Stimulated activated CD8-positive, alpha-beta memory T cell treated with anti-CD3 and anti-CD28 coated beads, Interleukin-4, amount 100 ng/mL, for 24 hours (primary cell): ENCODE results near the gene UPK1A.
"Not testable (repeated sequence)": the region's sequence is repeated elsewhere in the genome, so short reads cannot be mapped to it uniquely, and the experiment has no call there.

Experiments used
- DNase-seq: peaks from one replicate; pipeline ENCODE4 v3.0.0-alpha.2; 2020; ENCODE audit warnings: low read depth

UPK1A gene

DNA sequence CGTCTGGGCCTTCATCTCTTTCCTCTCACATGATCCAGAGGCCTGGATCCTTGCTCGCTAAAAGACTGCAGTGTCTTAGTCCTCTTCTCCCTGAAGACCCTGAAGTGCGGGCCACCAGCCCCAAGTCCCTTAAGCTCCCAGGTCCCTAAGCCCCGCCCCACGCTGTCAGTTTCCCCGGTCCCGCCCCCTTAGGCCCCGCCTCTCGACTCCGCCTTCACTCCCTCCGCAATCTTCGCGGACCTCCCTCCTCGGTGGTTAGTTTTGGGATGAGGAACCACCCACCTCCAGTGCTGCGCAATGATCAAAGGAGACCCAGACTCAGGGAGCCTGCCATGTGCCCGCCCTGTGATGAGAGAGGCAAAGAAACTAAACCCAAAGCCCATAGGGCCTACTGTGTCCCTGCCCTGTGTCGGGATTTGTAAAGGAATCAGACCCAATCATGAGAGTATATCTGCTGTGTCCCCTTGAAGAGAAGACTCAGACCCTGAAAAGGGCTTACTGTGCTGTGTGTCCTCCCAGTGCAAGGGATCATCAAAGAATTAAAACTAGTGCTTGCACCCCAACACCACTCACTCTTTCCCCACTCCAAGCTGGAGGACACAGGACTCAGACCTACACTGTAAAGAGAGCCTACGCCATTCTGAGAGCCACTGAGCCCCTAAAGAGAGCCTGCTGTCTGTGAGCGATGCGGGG lies 21.2 kb upstream of the UPK1A start:
- DNase-seq = peak; percentile 72

GRCh38 chr19:35645680-35646511 lies 20.4 kb upstream of the UPK1A start:
- no peak for DNase-seq

GRCh38 chr19:35648017-35648961 lies 18.0 kb upstream of the UPK1A start, which contains the start of gene COX6B1:
Gene COX6B1, plus strand, starts transcription at chr19:35648323. Its CDS starts 2,921 bp downstream, at chr19:35651244.
- peak; percentile 86 for DNase-seq

GRCh38 chr19:35650581-35650980 lies 15.7 kb upstream of the UPK1A start:
- DNase-seq = no peak

DNA sequence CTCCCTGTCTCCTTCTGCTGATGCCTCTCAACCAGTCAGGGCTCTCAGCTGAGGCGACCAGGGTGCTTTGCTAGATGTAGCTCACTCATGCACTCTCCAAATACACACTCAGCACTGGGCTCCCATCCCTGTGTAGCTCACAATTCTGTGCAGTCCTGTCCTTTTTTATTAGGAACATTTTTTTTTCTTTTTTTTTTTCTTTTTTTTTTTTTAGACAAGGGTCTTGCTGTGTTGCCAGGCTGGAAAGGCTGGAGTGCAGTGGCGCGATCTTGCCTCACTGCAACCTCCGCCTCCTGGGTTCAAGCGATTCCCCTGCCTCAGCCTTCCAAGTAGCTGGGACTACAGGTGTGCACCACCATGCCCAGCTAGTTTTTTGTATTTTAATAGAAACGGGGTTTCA lies 11.5 kb upstream of the UPK1A start:
- not testable (repeated sequence) for DNase-seq

- DNase-seq = no peak
These were observed 10.7 kb upstream of the UPK1A start for GRCh38 chr19:35655600-35655999.

- DNase-seq = no peak
These were observed 9.6 kb upstream of the UPK1A start for GRCh38 chr19:35656700-35657099.

DNA sequence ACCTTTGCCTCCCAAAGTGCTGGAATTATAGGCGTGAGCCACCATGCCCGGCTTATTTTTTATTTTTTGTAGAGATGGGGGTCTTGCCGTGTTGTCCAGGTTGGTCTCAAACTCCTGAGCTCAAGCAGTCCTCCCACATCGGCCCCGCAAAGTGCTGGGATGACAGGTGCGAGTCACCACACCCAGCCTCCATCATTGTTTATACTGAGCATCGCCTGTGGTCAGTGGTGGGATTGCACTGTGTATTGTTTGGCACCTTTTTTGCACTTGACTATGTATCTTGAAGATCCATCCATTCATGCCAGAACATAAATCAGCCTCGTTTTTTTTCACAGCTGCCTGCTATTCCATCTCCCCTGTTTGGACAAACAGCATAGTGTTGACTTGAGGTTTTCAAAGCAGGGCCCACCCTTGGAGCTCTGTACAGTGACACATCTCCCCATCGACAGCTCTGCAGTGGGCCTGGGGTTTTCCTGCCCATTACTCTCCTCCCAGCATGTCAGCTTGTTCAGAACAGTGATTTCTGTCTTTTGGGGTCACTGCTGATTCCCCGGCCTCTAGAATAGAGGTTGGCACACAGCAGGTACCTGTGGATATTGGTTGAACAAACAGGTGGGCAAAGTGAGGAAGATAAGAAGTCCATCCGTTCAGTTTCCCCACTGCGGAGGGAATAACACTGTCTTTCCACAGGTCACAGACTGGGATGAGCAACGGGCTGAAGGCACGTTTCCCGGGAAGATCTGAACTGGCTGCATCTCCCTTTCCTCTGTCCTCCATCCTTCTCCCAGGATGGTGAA lies 8.2 kb upstream of the UPK1A start:
- no peak for DNase-seq

DNA sequence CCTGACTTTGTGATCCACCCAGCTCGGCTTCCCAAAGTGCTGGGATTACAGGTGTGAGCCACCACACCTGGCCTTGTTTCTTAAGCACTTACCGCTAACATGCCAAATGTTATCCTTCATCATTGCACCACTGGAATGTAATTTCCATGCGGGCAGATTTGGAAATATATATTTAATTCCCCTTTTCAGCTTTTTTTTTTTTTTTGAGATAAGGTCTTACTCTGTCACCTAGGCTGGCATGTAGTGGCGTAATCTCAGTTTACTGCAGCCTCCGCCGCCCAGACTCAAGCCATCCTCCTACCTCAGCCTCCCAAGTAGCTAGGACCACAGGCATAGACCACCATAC lies 4.3 kb upstream of the UPK1A start:
- DNase-seq = no peak

DNA sequence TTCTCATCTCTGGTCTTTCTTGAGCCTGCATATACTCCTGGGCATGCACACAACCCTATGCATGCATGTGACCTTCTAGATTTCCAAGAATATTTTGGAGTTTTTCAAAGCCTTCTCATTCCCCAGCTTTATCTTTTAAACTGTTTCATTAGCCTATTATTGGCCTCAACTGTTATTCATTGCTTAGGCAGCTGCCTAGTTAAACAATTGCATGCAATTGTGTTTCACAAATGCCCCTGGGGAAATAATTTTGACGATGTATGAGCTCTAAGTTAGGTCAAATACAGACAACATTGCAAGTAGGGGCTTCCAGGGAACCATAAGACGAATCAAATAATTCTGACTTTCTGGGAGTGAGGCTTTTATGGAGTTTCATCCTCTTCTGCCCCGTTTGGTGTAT lies 2.3 kb upstream of the UPK1A start:
- DNase-seq = no peak

DNA sequence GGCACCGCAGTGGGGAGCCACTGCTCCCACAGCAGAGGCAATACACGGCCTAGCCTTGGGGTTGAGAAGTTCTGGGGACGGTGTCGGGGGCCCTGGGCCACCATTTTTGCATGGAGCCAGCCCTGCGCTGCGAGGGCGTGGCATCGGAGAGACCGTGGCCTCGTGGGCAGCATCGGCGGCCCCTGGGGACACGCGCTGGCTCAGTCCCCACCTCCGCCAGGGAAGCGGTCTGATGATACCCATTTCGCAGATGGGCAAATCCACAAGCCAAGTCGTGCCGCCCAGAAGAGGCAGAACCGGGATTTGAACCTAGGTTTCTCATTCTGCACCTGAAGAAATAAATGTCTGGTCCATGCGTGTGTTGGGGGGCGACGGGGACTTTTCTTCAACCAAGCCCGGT lies 1.2 kb upstream of the UPK1A start:
- no peak for DNase-seq

DNA sequence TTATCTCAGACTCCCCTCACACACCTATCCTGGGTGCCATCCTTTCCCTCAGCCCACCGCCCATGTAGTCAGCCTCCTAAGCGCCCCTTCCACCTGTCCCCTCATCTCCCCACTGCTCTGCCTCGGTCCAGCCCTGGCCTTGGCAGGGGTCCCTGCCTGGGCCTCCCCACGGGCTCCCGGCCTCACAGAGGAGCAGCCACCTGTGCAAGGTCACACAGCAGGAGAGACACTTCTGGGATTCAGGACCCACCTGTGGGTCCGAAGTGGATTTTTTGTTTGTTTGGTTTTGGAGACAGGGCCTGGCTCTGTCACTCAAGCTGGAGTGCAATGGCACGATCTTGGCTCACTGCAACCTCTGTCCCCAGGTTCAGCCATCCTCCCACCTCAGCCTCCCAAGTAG lies 713 bp upstream of the UPK1A start:
- DNase-seq = no peak

- DNase-seq = no peak
These were observed 3.2 kb downstream of the UPK1A start for GRCh38 chr19:35669566-35669965.

DNA sequence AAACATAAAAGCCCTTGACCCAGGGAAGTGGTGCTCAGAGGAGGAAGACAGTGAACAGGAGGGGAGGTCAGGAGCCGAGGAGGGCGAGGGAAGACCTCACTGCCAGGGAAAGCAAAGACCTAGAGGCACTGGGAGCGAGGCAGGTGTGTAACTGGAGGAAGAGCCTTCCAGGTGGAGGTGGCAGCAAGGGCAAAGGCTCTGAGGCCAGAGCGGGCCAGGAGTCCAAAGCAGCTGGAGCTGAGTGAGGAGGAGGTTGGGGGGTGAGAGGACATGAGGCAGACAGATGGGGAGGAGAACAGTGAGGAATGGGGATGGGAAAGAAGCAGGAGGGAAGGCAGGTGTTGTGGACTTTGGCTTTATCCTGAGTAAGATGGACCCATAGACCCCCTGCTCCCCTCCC lies 3.7 kb downstream of the UPK1A start:
- DNase-seq = no peak

DNA sequence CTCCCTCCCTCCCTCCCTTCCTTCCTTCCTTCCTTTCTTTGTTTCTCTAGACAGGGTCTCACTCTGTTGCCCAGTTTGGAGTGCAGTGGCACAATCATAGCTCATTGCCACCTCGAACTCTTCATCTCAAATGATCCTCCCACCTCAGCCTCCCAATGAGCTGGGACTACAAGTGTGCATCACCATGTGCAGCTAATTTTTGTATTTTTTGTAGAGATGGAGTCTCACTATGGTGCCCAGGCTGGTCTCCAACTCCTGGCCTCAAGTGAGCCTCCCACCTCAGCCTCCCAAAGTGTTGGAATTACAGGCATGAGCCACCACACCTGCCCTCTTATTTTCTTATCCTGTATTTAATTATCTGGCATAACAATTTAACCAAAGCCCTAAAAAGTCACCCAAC lies 4.4 kb downstream of the UPK1A start:
- no peak for DNase-seq

DNA sequence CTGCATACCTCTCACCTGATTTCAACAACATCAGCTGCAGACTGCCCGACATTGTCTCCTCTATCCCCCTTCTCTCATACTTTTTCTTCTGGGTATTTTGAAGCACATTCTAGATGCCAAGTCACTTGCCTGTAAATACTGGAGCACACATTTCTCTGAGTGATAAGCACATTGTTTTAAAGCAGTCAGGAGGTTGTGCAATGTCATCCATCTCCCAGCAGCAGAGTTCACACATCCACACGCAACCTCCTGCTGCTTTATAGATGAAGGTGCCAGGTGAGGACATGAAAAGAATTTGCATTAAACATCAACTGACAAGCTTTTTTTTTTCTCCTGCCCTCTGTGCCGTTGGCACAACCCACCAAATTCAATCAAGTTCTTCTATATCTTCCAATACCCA lies 5.5 kb downstream of the UPK1A start:
- no peak for DNase-seq

DNA sequence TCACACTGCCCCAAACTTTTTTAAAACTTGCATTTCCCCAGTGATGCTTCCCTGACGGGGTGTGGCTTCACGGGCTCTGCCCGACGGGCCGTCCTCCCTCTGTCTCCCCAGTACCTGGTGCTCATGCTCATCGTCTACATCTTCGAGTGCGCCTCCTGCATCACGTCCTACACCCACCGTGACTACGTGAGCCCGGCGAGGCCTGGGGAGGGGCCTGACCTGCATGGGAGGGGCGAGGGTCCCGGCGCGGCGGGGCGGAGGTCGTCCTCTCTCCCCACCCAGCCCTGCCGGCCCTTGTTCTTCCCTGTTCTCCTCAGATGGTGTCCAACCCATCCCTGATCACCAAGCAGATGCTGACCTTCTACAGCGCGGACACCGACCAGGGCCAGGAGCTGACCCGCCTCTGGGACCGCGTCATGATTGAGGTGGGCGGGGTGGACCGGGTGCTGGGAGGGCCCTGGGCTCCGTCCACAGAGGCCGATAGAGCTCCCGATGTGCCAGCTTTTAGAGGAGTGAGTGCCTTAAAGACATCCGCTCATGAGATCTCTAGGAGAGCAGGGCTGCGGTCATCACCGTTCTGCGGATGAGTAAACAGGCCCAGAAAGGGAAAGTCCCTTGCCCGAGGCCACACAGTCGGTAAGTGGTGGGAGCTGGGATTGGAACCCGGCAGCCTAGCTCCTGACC lies 6.9 kb downstream of the UPK1A start:
- DNase-seq = peak; percentile 25

DNA sequence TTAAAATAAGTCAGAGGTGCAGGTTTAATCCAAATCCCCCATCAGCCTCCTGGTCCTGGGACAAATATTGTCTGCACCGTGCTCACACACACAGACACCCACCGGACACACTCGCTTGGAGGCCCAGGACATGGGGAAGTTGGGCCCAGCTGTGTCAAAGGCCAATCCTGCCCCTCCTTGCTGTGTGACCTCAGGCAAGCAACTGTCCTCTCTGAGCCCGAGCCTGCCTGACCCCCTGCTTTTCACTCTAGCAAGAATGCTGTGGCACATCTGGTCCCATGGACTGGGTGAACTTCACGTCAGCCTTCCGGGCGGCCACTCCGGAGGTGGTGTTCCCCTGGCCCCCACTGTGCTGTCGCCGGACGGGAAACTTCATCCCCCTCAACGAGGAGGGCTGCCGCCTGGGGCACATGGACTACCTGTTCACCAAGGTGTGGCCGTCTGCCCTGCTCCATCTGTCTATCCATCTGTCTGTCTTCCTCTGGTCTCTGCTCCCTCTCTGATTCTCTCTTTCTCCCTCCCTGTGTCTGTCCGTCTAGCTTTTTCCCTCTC lies 9.3 kb downstream of the UPK1A start:
- no peak for DNase-seq

DNA sequence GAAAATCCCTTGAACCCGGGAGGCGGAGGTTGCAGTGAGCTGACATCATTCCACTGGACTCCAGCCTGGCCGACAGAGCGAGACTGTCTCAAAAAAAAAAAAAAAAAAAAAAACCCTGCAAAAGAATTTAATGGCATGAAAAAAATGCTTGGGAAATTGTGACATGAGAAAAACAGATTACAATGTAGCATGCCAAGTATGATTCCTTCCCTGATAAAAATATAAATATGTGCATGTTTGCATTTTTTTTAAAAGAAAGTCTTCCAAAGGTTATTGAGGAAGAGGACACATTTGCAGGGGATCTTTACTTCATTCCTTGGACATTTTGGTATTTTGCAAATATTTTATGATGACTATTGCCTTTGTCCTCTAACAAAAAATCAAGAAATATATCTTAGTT lies 23.5 kb downstream of the UPK1A start:
- no peak for DNase-seq

GRCh38 chr19:35691106-35691505 lies 24.8 kb downstream of the UPK1A start:
- not testable (repeated sequence) for DNase-seq

DNA sequence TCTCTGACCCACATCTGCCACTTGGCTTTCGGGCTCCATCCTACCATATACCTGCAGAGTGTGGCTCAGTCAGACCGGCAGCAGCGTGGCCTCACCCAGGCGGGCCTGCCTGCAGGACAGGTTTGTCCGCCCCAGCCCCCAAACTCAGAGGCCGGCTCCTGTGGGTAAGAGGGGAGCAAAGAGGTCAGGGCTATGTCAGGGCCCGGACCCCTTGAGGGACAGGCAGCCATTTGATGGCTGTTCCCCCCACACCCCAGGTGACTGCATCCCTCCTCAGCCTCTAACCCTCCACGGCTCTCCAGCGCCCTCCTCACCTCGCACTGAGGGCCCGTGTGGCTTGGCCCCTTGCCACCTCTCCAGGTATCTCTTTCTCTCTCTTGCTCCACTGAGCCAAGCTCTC lies 25.7 kb downstream of the UPK1A start:
- DNase-seq = no peak
